Activated T-helper 9 cell treated with anti-CD3 and anti-CD28 coated beads, Interleukin-2, amount 50 U/mL, for 16 hours (primary cell): ENCODE results near the gene SLC29A3.

Experiments
- DNase-seq: peaks from one replicate; pipeline ENCODE4 v3.0.0-alpha.2; 2020; ENCODE audit warnings: low read depth

Gene SLC29A3

GRCh38 chr10:71392791-71393781 lies 74.0 kb downstream of the SLC29A3 start:
- DNase-seq = no peak

DNA sequence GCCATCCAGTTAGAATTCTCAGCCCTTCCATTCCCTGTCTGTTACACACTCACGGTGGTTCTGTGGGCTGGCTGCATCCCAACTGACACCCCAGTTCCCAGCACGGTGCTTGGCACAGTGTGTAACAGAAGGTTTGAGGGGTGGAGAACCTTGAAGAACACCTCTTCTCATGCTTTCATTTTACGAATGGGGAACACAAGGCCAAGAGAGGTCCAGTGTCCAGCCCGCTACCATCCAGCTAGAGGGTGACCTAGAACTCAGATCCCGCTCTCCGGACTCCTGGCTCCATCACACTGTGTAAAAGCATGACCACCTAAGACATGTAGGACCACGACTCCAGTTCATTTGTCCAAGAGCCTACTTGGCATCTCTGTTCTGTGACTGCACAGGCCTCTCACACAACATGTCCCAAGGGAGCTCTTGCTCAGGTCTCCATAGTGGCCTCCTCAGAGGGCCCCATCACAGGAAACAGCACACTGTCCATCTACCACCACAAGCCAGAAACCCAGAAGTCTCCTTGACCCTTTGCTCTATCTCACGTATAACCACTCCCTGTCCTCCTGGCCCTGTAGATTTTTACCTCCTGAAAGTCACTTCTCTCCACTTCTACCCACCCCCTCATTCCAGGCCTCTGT lies 74.9 kb downstream of the SLC29A3 start:
- no peak for DNase-seq

DNA sequence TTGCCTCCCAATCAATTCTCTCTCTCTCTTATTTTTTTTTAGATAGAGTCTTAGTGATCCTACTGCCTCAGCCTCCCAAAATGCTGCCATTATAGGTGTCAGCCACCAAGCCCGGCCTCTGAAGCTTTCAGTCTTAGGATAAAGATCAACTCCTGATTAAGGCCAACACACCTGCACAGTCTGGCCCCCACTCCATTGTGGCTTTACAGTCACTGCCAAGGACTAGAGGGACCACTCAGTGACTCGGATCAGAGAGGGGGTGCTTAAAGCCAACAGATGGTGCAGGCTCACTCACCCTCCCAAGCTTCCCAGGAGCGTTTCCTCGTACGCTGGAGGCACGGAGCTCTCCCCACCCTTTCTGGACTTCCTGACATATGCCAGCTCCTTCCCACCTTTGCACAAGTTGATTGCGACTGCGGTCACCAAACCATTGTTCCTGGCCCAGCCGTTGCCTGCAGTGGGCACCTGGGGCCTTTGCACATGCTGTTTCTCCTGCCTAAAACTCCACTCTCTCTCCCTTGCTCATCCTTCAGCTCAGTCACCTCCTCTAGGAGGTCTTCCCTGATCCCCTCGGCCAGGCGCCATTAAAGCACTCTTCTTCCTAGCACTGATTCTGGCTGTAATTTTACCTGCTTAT lies 76.0 kb downstream of the SLC29A3 start:
- DNase-seq = no peak

DNA sequence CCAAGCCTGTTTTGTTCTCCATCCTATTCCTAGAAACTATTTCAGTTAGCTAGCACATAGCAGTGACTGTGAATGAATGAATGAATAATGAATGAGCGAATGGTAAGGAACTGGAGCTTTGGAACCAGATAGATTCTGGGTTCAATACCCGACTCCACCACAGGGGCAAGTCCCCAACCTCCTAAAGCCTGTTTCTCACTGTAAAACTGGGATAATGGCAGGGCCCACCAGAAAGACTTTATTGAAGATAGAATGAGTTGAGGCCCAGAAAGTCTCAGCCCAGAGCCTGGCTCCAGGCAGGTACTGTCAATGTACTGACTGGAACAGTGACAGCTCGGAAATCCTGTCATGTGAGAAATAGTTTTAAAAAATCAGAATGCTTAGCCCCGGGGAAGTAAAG lies 76.6 kb downstream of the SLC29A3 start:
- DNase-seq = no peak

GRCh38 chr10:71396084-71396710 lies 77.1 kb downstream of the SLC29A3 start:
- no peak for DNase-seq

DNA sequence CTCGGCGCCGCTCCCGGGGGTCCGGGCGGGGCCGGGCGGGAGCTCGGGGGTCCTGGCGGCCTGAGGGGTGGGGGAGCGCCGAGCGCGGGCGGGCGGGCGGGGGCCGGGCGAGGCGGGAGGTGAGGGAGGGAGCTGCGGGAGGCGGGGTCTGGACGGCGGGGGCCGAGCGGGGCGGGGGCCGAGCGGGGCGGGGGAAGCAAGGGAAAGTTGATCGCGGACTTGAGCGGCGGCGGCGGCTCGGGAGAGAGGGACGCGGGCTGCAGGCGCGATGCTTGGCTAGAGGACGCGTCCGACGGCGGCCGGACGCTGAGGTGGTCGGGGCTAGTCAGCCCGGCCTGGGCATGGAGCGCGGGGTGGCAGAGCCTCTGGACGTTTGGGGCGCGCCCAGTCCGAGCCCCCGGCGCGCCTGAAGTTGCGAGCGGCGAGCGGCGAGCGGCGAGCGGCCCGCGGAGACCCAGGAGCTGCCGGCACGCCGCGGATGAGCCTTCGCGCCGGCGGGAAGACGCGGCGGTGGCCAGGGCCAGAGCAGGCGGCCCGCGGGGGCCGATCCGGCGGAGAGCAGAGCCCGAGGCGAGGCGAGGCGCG lies 77.7 kb downstream of the SLC29A3 start, which contains the start of gene CDH23:
Gene CDH23 (plus strand): TSS at position 210 of the 585 bp plus-strand sequence. CDS start 42,912 bp downstream, outside the sequence.
- no peak for DNase-seq

DNA sequence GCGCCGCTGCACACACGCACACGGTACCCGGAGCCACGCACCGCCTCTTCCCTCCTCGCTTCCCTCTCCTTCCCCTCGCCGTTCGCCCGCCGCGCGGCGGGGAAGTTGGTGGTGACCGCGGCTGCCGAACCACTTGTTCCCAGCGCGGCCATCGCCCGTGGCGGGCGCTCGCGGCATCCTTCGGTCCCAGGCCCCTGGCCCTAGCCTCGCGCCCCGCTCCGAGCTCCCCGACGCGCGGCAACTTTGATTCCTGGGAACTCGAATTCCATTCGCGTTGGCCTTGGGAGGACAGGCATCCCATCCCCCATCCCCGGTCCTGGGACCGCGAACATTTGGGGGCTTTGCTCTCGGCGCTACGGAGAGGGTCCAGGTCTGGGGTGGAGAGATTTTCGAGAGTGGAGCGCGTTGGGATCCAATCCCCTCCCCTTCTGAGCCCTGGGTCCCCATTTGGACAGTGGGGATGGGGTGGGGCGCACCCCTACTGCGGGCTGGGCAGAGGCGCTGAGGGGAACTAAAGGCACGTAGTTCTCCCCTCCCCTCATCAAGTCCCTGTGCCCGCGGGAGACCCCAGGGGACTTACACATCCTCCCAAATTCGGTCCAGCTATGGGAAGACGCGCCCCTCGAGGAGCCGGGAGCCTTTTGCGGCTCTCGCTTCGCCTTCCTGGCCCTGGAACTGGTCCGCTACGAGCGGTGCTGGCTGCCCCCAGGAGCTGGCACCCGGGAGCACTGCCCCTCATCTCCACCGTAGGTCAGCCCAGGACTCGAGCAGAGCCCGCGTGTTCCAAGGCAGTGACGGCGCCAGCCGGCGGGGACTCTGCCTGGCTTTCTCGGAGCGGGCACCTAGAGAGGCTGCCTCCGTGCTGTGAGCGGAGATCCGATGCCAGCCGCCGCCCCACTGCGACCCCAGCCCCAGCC lies 78.5 kb downstream of the SLC29A3 start:
- no peak for DNase-seq

DNA sequence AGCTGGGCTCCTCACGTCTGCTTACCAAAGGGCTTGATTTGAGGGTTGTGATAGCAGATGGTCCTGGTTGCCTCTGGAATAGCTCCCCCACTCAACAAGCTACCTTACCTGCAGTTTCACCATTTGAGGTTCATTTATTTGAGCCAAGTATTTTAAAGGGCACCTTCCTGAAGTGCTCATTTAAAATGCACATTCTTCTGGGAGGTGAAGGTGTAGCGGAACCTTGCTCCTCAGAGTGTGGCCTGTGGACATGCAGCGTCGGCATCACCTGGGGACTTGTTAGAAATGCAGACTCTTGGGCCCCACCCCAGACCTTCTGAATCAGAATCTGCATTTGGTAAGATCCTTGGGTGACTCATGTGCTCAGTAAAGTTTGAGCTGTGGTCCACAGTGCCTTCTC lies 79.9 kb downstream of the SLC29A3 start:
- DNase-seq = no peak

DNA sequence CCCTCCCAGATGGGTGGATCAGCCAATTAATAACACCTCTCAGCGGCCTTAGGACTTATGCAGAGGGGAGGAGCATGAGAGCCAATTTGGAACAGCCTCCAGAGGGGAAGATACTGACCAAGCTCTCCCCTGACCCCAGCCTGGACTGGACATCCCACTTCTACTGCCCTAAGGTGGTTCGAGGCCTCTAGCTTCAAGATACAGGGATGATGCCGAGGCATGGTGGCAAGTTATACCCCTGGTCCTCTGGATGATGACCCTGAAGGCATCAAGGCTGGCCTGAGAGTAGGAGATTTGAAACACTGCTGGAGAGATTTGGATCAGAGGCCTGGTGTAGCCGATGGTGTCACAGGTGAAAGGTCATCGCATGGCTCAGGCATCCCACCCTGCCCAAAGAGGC lies 80.9 kb downstream of the SLC29A3 start:
- DNase-seq = no peak

GRCh38 chr10:71401056-71401455 lies 82.0 kb downstream of the SLC29A3 start:
- no peak for DNase-seq

GRCh38 chr10:71402005-71402404 lies 82.9 kb downstream of the SLC29A3 start:
- DNase-seq = no peak

- no peak for DNase-seq
Observed at GRCh38 chr10:71404503-71405295, 85.6 kb downstream of the SLC29A3 start.

DNA sequence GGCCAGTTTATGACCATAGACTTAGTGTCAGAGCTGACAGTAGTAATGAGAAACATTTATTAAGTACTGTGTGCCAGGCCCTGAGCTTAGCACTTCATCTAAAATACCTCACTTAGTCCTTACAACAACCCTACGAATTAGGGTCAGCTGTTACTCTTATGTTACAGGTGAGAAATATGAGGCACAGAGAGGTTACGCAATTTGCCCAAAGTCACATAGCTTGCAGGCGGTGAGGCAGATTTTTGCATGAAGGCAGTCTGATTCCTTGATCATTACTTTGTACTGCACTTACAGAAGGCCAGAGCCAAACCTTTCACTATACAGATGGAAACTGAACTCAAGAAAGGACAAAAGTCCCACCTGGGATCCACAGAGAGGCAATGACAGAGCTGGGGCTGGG lies 87.8 kb downstream of the SLC29A3 start:
- no peak for DNase-seq

DNA sequence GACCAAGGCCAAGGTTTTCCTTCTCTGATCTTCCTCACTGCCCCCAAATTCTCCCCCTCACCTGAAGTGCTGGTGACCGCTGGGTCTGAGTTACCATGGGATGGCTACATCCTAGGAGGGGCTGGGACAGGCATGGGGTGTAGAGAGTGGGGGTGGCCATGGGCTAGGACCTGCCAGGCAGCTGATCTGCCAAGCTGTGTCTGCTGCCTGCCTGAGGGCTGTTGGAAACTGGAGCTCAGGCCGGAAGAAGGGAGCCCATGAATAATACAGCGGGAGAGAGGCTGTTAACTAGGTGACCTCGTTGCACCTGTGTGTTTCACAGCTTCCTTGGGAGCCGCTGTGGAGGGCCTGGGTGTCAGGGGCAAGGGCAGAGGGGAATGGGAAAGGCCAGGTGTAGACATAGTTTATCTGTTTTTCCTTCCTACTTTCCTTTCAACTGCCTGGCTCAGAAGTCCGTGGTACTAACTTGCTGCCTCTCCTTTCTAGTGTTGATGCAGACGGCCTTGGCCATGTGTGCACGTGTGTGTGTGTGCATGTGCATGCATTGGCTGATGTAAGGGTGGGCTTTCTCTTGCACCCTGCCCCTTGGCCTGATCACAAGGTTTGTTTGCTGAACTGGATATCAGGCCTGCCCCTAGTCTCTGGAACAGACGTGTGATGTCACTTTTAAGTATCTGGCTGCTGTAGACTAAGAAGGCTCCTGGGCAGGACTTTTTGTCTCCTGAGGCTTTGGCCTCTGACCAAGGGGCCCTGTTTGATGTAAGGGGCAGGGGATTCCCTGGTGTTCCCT lies 89.6 kb downstream of the SLC29A3 start:
- no peak for DNase-seq

DNA sequence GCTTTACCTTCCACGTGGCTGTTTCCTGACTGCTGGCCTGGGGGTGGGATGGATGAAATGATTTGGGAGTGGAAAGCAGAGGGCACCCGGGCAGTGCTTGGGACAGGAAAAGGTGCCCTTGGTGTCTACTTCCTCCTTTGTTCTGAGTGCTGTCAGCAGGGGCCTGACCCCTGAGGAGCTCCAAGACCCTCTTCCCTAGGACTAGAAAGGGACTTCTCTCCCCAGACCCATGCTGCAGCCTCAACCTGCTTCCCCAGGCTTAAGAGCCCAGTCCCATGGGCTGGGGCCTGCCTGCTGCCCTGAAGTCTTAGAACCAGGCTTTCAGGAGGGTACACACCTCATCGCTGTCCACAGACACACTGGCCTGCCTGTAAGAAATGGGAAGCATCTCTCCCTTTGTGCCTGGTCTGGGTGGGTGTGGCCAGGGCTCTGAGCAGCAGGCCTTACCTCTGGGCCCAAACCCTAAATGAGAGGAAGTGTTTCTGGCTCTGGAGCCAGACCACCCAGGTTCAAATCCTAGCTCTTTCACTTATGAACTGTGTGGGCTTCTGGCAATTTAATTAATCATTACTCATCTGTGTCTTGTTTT lies 90.6 kb downstream of the SLC29A3 start:
- no peak for DNase-seq
